OCI-LY7 (cell line): ENCODE results near the gene TMEM30B.

Source experiments
- CTCF ChIP-seq: fragments of 200-600 bp; sonication (generic); conservative IDR thresholded peaks from 2 replicates; pipeline ENCODE4 v1.5.1; 2014; ENCODE audit warnings: mild to moderate bottlenecking, antibody characterized with exemption, low read length, moderate library complexity, mixed read lengths
- EZH2phosphoT487 ChIP-seq: fragments of 200-600 bp; sonication (generic); IDR thresholded peaks from 2 replicates; pipeline ENCODE4 v1.6.1; 2018; ENCODE audit warnings: low read depth, borderline replicate concordance, mild to moderate bottlenecking, mixed run types, antibody characterized with exemption, low read length, moderate library complexity, mixed read lengths

DNA sequence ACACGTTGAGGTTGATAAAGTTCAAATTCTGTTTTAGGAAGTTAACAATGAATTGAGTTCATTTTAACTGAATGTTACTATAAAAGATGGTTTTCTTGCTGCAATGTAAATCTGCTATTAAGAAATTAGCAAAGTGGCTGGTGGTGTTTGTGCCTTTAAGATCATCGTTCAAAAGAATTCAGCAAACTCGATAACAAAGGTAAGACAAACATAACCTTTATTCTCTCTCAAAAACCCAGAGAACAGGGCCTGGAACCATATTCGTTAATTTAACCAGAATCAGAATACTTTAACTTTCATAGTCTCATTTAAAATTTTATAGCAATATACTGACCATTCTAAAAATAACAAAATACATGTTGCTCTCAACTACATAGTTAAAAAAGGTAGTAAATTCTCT is 3.4 kb downstream of the TMEM30B start:
- TF ChIP-seq CTCF (no peak), EZH2phosphoT487 (no peak)
